Measurements from ENCODE around the gene ZNRF1. TPM values are rescaled to one million over a fixed set of nuclear protein-coding genes. Genes with fewer than 3 reads are reported as not detected.

The ZNRF1 gene
- total and polyA plus RNA-seq, 2 of the 4 experiments (the other 2 are of a cell fraction): 8.2 to 20.7 TPM

GRCh38 chr16:75010427-75010826, 11.6 kb downstream of the ZNRF1 start:
- ChIA-PET CTCF (no interaction called here), POLR2A (ENCODE audit: unreplicated experiment) (no interaction called here)
- DNase-seq: no peak
- Histone ChIP-seq H3K9me1 (ENCODE audit: insufficient read depth, low read length) (peaks cover 14% of the 10 kb centered on the region), H3K23ac (ENCODE audit: low read depth, low read length) (no peak overlapping the region), H3K14ac (replicated peaks; ENCODE audit: low read depth, low read length) (no peak overlapping the region), H4K20me1 (ENCODE audit: insufficient read depth, low read length) (peaks cover 29% of the 10 kb centered on the region), H3K27ac (ENCODE audit: insufficient read depth, low read length) (no peak overlapping the region), H3K4me3 (ENCODE audit: insufficient read depth, low read depth, low read length) (no peak overlapping the region), H2AK5ac (ENCODE audit: low read depth, low read length) (no peak overlapping the region), H3K4me1 (ENCODE audit: control insufficient read depth, insufficient read depth, low read length) (peaks cover 12% of the 10 kb centered on the region), H4K5ac (ENCODE audit: low read depth, low read length) (no peak overlapping the region), H2BK15ac (ENCODE audit: low read depth, low read length) (no peak overlapping the region), H3K9me3 (ENCODE audit: control insufficient read depth, insufficient read depth, low read length) (no peaks in the 10 kb centered on the region), H2BK20ac (ENCODE audit: low read depth, low read length) (no peak overlapping the region), H3K27me3 (ENCODE audit: control insufficient read depth, insufficient read depth, low read length) (no peaks in the 10 kb centered on the region), H3K79me1 (ENCODE audit: low read depth in 1 of 2, low read length in 2 of 2) (peaks cover 37 to 78% of the 10 kb centered on the region in 2 experiments), H2AFZ (replicated peaks; ENCODE audit: low read length, poor library complexity) (no peak overlapping the region), H3K4me2 (ENCODE audit: low read depth, low read length) (no peak overlapping the region), H3K36me3 (ENCODE audit: control insufficient read depth, insufficient read depth, low read length) (no peaks in the 10 kb centered on the region), H3K56ac (ENCODE audit: extremely low read depth, insufficient read depth, low read length) (no peak overlapping the region), H3K18ac (ENCODE audit: low read depth, low read length) (no peak overlapping the region), H3K9ac (ENCODE audit: low read depth, low read length) (no peak overlapping the region), H2AK9ac (replicated peaks; ENCODE audit: low read depth, low read length, poor library complexity) (no peak overlapping the region), H3K4ac (ENCODE audit: low read depth, low read length) (no peak overlapping the region), H4K8ac (ENCODE audit: low read depth in 2 of 2, low read length in 2 of 2) (no peak overlapping the region), H2BK5ac (ENCODE audit: low read depth, low read length, poor library complexity, severe bottlenecking) (no peak overlapping the region), H4K91ac (ENCODE audit: insufficient read depth, low read depth, low read length) (no peak overlapping the region), H2BK120ac (ENCODE audit: low read depth, low read length) (no peak overlapping the region)
- WGBS, 2 experiments (ENCODE audit: extremely low coverage in 2 of 2, insufficient read length in 1 of 2): no CpG with 5 or more reads among the region's 3 CpGs
- dilution Hi-C loops (cut with HindIII; ENCODE audit: low sequenced_read_pairs, unreplicated experiment) (no loop called here), in situ Hi-C loops (cut with MboI; ENCODE audit: low sequenced_read_pairs) (loop anchor here (5.0 kb wide), 1 partner anchor 77 kb away; no protein-coding TSS in a partner anchor), intact Hi-C loops (cut with micrococcal nuclease) (loop anchor here (5.0 kb wide), 1 partner anchor 77 kb away; no protein-coding TSS in a partner anchor)
- ATAC-seq (ENCODE audit: low read depth): no peak
- no peak for TF ChIP-seq CHD1 (IDR thresholded peaks at IDR 0.05; ENCODE audit: low read depth, low read length)
- no peak for TF ChIP-seq MAZ (IDR thresholded peaks at IDR 0.05; ENCODE audit: borderline replicate concordance, low read depth, low read length)
- no peak for TF ChIP-seq NFE2L2 (IDR thresholded peaks at IDR 0.05; ENCODE audit: low read depth, low read length)
- no peak for TF ChIP-seq SMC3 (IDR thresholded peaks at IDR 0.05; ENCODE audit: low read depth, low read length)
- BruUV-seq (replicated peaks): no TSS peak
